Right renal cortex interstitium (tissue), 3 donors: ENCODE results near the gene SCYGR6. TPM values are rescaled to one million over a fixed set of nuclear protein-coding genes. Genes with fewer than 3 reads are reported as not detected.
"Not testable (repeated sequence)": the region's sequence is repeated elsewhere in the genome, so short reads cannot be mapped to it uniquely, and the experiment has no call there.

Experiments used
- DNase-seq, 3 donors: peaks; one replicate each; pipeline ENCODE4 v3.0.0-alpha.2; 2013; ENCODE audit warnings: low read depth in 3 of 3, low spot score in 2 of 3
- polyA plus RNA-seq, 3 donors: library from polyadenylated mRNA; unstranded; fragments of 120-200 nt; gene quantifications; one replicate each; pipeline ENCODE4 v1.2.1, GENCODE V29; 2013; ENCODE audit not compliant: insufficient read length in 3 of 3

The SCYGR6 gene, protein sequence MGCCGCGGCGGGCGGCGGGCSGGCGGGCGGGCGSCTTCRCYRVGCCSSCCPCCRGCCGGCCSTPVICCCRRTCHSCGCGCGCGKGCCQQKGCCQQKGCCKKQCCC
- not detected for polyA plus RNA-seq

GRCh38 chr2:227724394-227725039 lies at the start of gene SCYGR6:
SCYGR6 (minus strand) TSS chr2:227724757; CDS start chr2:227724757, 0 bp downstream.
- no peak for DNase-seq

- DNase-seq = no peak
Measured at GRCh38 chr2:227774011-227774624, 49.6 kb upstream of the SCYGR6 start.

DNA sequence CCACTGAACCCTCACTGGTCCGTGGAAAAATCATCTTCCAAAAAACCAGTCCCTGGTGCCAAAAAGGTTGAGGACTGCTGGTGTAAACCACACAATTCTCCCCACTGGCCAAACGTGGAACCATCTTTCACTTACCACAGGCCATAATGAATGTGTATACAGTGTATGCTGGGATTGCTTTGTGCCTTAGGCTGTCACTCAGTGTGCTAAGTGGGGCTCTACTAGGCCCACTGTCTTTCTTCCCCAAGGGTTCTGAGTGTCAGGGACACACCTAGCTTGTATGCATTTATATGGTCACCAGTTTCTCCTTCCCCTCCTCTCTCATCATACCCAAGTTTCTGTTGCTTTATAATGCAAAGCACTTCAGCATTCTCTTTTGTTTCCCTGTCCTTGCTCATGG lies 48.4 kb upstream of the SCYGR6 start:
- DNase-seq = no peak

DNA sequence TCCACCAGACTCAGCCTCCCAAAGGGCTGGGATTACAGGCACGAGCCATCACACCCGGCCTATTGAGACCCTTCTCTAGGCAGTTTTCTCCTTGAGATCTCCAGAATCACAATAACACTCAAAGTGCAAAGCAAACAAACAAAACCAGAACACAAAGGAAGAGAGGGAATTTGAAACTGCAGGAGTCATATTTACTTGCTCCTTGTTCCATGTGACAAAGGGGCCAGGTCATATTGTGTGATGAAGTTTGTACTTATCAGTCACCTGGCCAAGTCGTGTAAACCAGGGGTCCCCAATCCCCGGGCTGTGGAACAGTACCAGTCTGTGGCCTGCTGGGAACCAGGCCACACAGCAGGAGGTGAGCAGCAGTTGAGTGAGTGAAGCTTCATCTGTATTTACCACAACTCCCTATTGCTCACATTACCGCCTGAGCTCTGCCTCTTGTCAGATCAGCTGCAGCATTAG lies 47.7 kb upstream of the SCYGR6 start:
- DNase-seq = no peak

- no peak for DNase-seq
Measured at GRCh38 chr2:227767830-227768229, 43.3 kb upstream of the SCYGR6 start.

DNA sequence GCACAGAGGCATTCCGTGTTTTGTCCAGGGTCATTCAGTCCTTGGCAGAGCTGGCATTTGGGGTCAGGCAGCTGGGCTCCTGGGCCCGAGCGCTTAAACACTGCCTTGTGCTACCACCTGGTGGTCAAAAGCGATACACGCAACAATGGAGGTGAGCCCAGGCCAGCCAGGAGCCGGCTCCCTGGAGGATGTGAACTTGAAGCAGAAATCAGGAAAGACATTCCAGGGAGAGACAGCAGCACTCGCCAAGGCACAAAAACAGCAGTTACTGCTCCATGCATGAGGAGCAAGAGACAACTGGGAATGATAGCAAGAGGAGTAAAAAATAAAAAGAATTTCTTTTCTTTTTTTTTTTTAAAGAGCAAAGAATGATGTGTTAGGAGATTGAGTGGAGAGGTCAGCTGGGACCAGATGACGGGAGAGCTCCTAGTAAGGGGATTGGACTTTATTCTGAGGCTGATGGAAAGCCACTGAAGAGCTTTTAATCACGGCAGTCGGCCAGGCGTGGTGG lies 41.9 kb upstream of the SCYGR6 start:
- peak; percentile 50 to 72 (median 60) for DNase-seq

- DNase-seq = no peak
Measured at GRCh38 chr2:227765788-227766372, 41.3 kb upstream of the SCYGR6 start.

DNA sequence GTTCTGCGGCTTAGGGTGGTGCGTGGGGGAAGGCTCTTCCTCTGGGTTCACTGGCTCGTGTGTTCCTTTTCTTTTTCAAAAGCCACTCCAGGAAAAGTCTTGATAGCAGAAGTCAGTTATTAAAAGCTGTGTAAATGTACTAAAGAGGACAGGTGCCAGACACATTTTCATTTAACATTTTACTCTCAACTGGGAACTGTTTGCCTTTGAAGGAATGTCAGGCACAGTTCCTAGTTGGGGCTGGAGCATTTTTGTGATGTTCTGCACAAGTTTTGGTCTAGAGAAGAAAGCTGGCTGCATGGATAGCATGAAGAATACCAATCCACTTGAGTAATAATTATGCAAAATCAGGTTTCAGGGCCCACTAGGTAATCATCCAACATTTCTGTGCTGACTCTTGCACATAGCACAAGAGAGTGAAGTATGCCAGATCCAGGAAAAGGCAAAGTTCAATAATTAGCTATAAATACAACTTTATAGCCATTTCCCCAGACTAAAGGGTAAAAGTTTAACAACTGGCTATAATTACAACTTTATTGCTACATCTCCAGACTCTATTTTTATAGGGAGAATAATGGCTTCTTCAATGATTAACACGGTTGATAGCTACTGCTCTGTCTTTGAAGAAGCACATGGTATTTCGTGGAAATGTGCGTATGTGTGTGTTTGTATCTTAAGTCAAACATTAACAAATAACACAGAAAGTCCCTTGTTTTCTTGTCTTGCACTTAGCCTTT lies 37.4 kb upstream of the SCYGR6 start:
- DNase-seq = peak; percentile 48 to 68 (median 60)

DNA sequence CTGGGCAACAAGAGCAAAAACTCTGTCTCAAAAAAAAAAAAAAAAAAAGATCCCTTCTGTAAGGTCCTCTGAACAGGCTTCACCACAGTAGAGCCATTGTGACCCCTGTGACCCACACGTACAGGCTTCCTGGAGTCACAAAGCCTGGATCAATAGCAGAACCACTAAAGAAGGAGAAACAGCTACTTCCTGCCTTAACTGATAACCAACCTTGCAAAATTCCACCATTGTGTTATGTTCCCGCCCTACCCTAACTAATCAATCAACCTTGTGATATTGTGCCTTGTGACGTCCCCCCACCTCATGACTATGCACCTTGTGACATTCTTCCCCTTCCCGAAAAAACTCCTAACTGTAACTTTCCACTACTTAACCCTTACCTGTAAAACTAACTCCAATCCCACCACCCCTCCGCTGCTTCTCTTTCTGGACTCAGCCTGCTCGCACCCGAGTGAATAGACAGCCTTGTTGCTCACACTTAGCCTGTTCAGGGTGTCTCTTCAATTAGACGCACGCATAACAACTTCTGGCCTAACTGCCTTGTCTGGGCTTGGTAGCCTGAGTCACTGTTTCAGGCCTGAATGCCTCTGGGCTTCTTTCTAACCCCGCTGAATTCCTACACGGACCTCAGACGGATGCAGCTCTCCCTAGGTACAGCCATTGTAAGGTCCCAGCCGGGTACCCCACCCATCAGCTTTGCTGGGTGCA lies 35.0 kb upstream of the SCYGR6 start:
- no peak for DNase-seq

DNA sequence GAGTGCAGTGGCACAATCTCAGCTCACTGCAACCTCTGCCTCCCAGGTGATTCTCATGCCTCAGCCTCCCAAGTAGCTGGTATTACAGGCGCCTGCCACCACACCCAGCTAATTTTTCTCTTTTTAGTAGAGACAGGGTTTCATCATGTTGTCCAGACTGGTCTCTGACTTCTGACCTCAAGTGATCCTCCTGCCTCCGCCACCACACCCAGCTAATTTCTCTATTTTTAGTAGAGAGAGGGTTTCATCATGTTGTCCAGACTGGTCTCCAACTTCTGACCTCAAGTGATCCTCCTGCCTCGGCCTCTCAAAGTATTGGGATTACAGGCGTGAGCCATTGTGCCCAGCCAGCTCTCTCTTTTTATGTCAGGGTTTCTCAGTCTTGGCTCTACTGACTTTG lies 31.7 kb upstream of the SCYGR6 start:
- DNase-seq = not testable (repeated sequence)

- DNase-seq = no peak
Measured at GRCh38 chr2:227748079-227748478, 23.5 kb upstream of the SCYGR6 start.

- no peak for DNase-seq
Measured at GRCh38 chr2:227745594-227745993, 21.0 kb upstream of the SCYGR6 start, which contains the start of gene SCYGR8. SCYGR8 (plus strand) TSS chr2:227745894; CDS start chr2:227745894, 0 bp downstream.

GRCh38 chr2:227740705-227741104 lies 16.1 kb upstream of the SCYGR6 start:
- DNase-seq = not testable (repeated sequence)

- no peak for DNase-seq
Measured at GRCh38 chr2:227739351-227739750, 14.8 kb upstream of the SCYGR6 start.

GRCh38 chr2:227728035-227728434 lies 3.5 kb upstream of the SCYGR6 start, which contains the start of gene SCYGR7:
SCYGR7 (plus strand) TSS chr2:227728335; CDS start chr2:227728335, 0 bp downstream.
- DNase-seq = no peak

DNA sequence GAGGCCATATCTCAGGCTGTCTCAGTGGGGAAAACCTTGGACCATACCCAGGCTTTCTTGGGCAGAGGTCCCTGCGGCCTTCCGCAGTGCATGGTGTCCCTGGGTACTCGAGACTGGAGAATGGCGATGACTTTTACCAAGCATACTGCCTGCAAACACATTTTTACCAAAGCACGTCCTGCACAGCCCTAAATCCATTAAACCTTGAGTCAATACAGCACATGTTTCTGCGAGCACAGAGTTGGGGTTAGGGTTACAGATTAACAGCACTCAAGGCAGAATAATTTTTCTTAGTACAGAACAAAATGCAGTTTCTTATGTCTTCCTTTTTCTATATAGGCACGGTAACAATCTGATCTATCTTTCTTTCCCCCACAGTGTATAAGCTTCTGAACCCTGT lies 1.7 kb downstream of the SCYGR6 start:
- not testable (repeated sequence) for DNase-seq

DNA sequence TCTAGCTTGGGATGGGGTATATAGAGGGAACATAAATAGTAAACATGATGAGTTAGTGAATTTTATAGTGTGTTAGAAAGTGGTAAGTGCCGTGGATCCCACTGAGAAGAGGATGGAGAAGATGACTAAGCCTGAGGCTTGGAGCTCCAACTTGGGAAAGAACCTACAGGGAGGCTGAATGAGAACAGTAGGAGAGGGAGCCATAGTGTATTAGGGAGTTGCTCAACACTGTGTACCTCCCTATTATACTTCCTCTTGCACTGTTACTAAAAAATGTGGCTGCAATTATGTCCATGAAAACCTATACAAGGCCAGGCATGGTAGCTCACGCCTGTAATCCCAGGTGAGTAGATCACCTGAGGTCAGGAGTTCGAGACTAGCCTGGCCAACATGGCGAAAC lies 3.9 kb downstream of the SCYGR6 start:
- no peak for DNase-seq

DNA sequence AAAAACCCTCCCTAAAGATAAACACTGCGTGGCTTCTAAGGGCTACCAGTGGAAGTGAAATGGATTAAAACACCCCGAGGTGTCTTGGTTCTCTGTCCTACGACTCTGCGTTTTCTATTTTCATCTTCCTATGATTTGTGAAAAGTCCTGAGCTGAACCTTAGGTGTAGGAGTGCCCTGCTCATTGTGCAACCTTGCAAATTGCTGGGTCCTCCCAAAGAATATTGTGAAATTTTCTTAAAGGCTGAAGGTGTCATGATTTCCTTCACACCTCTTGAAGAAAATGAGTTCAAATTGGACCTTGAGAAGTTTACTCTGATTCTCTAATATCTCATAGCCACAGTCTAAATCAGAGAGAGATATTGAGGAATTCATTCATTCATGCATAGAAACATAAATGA lies 4.9 kb downstream of the SCYGR6 start:
- no peak for DNase-seq

DNA sequence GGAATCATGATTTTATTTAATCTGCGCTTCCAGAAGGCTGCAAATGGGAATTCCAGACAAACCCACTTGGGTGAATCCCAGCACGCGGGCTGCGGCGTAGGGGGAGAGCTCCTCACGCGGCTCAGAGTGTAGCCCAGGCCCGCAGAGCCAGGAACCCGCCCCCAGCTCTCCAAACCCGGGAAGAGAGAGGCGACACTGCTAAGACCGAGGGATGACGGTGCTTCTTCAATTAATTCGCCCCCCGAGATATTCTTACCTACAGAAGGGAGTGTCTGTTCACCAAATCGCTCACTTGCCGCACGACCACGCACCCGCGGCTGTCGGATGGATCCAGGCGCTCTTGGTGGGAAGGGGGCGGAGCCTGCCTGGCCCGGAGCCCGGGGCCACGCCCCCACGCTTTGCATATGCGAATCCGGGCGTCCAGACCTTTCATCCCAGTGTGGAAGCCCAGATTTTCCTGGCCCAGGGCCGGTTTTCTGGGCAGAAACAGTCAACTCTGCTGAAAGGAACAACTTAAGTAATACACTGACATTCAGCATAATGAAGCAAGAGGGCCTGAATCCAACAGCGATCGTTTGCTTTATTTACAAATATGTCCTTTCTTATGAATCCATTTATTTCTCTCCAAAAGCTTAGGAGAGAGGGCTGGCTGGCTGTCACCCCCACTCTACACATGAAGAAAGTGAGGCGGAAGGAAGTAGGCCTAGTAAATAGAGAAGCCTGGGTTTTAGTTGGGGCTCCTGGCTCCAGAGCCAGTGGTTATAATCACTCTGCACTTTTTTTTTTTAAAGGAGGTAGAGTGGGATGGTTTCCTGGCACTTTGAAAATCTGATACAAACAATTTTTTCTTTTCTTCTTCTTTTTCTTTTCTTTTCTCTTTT lies 6.6 kb downstream of the SCYGR6 start, which contains the start of gene SLC19A3:
Gene SLC19A3, minus strand, starts transcription at position 342 of the 881 bp plus-strand sequence. CDS start 15,710 bp downstream, outside the sequence.
- DNase-seq = peak; percentile 18 to 58 (median 49)
